HepG2 (cell line): ENCODE measurements around the gene LSM3.

ENCODE experiments used
- BRD4 ChIP-seq: sonication (generic); formaldehyde crosslinking; IDR thresholded peaks from 2 replicates; pipeline ENCODE4 v1.4.0; 2020; ENCODE audit warnings: missing genetic modification reagents
- TBP ChIP-seq: sonication (generic); formaldehyde crosslinking; IDR thresholded peaks from 2 replicates; pipeline ENCODE4 v1.5.0; 2020; ENCODE audit warnings: missing genetic modification reagents
- TF ChIP-seq, protein P1 (sequence below): sonication (generic); formaldehyde crosslinking; IDR thresholded peaks from 2 replicates; pipeline ENCODE4 v1.4.0; 2020; ENCODE audit warnings: mild to moderate bottlenecking, missing genetic modification reagents

DNA sequence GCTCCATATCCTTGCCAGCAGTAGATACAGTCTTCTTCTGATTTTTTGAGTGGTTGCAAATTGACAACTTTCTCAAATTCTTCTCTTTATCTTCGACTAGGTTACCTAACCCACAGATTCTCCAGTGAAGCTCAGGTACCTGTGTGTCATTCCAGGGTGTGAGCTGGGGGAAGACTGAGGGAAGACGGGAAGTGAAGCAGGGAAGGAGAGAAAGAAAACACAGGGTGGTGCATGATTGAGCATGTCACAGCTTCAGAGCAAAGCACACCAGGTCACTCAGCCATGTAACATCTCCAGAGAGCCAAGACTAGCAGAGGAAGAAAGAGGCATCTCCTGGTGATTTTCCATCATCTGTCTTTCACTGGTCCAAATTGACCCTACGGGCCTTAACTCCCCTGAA lies 67.2 kb downstream of the LSM3 start:
- TF ChIP-seq BRD4 (no peak), TBP (CRISPR knock-in tag) (no peak)
- TF ChIP-seq, protein P1, sequence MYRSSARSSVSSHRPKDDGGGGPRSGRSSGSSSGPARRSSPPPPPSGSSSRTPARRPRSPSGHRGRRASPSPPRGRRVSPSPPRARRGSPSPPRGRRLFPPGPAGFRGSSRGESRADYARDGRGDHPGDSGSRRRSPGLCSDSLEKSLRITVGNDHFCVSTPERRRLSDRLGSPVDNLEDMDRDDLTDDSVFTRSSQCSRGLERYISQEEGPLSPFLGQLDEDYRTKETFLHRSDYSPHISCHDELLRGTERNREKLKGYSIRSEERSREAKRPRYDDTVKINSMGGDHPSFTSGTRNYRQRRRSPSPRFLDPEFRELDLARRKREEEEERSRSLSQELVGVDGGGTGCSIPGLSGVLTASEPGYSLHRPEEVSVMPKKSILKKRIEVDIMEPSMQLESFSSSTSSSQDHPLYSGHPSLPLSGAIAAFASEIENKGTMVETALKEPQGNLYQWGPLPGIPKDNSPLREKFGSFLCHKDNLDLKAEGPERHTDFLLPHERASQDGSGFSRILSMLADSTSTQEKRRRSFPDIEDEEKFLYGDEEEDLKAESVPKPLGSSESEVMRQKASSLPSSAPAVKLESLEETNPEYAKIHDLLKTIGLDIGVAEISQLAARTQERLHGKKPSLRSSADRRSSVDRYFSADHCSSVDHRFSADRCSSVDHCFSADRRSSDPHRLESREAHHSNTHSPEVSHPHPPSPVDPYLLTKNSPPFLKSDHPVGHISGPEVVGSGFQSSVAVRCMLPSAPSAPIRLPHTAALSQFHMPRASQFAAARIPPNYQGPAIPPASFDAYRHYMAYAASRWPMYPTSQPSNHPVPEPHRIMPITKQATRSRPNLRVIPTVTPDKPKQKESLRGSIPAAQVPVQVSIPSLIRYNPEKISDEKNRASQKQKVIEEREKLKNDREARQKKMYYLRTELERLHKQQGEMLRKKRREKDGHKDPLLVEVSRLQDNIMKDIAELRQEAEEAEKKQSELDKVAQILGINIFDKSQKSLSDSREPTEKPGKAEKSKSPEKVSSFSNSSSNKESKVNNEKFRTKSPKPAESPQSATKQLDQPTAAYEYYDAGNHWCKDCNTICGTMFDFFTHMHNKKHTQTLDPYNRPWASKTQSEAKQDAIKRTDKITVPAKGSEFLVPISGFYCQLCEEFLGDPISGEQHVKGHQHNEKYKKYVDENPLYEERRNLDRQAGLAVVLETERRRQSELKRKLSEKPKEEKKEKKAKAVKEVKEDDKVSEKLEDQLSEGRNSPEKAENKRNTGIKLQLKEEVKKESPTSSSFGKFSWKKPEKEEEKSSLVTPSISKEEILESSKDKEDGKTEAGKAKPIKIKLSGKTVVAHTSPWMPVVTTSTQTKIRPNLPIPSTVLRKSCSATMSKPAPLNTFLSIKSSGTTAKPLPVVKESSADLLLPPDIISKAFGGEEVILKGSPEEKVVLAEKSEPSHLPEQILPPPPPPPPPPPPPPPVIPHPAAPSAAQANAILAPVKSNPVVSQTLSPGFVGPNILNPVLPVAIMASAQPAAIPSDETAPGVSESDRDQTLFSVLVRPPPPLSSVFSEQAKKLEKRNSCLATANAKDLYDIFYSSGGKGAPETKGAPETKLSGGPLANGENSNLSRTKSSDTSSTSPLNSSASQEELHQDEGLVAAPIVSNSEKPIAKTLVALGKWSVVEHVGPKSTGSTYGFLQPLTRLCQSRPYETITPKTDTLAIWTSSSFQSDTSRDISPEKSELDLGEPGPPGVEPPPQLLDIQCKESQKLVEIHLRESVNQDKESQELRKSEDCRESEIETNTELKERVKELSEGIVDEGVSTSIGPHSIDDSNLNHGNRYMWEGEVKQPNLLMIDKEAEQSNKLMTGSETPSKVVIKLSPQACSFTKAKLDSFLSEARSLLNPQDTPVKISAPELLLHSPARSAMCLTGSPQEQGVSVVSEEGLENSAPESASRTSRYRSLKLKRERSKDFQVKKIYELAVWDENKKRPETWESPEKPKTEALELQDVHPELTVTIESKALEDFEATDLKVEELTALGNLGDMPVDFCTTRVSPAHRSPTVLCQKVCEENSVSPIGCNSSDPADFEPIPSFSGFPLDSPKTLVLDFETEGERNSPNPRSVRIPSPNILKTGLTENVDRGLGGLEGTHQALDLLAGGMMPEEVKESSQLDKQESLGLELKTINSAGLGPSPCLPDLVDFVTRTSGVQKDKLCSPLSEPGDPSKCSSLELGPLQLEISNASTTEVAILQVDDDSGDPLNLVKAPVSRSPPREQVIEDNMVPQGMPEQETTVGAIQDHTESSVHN (CRISPR knock-in tag): no peak
